ENCODE measurements around the gene AK4. TPM values are rescaled to one million over a fixed set of nuclear protein-coding genes. Genes with fewer than 3 reads are reported as not detected.
"Not testable (repeated sequence)": the region's sequence is repeated elsewhere in the genome, so short reads cannot be mapped to it uniquely, and the experiment has no call there.

AK4 gene
- total and polyA plus RNA-seq, 10 donors: 0.46 to 15.1 (median 4.3) TPM

GRCh38 chr1:65157546-65157941 lies 9.5 kb downstream of the AK4 start:
- Histone ChIP-seq H3K4me3 (no peak overlapping the region), H3K36me3 (no peaks in the 10 kb centered on the region), H3K27ac (no peak overlapping the region), H3K27me3 (replicated peaks in 1 of 7) (peaks cover 0 to 4% (median 0%) of the 10 kb centered on the region in 7 donors), H3K9me3 (no peaks in the 10 kb centered on the region), H3K4me1 (no peaks in the 10 kb centered on the region)
- intact Hi-C loops (cut with DNase I; ENCODE audit: low total_unique reads): no loop called here
- no peak for TF ChIP-seq POLR2AphosphoS5 (IDR thresholded peaks at IDR 0.05)
- TF ChIP-seq POLR2A (IDR thresholded peaks at IDR 0.05): no peak
- no peak for TF ChIP-seq CTCF (IDR thresholded peaks at IDR 0.05 in 8 of 11, conservative IDR thresholded peaks at IDR 0.05 in 3 of 11)
- no peak for DNase-seq
- WGBS, 5 donors: 85 to 91% (median 87%) methylated on average over 4 of the region's 4 CpGs

DNA sequence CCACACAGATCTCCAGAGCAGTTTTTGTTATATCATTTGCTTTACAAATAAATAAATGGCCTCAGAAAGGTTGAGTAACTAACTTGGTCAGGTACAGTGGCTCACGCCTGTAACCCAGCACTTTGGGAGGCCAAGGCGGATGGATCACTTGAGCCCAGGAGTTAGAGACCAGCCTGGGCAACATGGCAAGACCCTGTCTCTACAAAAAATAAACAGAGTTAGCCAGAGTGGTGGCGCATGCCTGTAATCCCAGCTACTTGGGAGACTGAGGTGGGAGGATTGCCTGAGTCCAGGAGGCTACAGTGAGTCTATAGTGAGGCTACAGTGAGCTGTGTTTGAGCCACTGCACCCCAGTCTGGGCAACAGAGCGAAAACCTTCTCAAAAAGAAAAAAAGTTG lies 11.3 kb downstream of the AK4 start:
- H3K36me3 ChIP-seq; H3K4me1 ChIP-seq; H3K4me3 ChIP-seq; intact Hi-C loops (cut with DNase I; ENCODE audit: low total_unique reads); H3K27me3 ChIP-seq (replicated peaks in 1 of 7); H3K27ac ChIP-seq; DNase-seq; H3K9me3 ChIP-seq: not testable (repeated sequence)
- 86 to 94% (median 90%) methylated on average over 4 of the region's 4 CpGs for WGBS, 5 donors

GRCh38 chr1:65159801-65160523 lies 12.0 kb downstream of the AK4 start:
- Histone ChIP-seq H3K36me3 (no peaks in the 10 kb centered on the region), H3K4me1 (no peaks in the 10 kb centered on the region), H3K27me3 (replicated peaks in 1 of 7) (peaks cover 0 to 4% (median 0%) of the 10 kb centered on the region in 7 donors), H3K27ac (no peak overlapping the region), H3K9me3 (no peaks in the 10 kb centered on the region), H3K4me3 (no peak overlapping the region)
- WGBS, 5 donors: 95 to 98% (median 96%) methylated on average over 9 of the region's 9 CpGs
- no peak for DNase-seq
- intact Hi-C loops (cut with DNase I; ENCODE audit: low total_unique reads): no loop called here
- TF ChIP-seq POLR2AphosphoS5 (IDR thresholded peaks at IDR 0.05) (no peak), POLR2A (IDR thresholded peaks at IDR 0.05) (no peak), CTCF (IDR thresholded peaks at IDR 0.05 in 8 of 11, conservative IDR thresholded peaks at IDR 0.05 in 3 of 11) (no peak)

GRCh38 chr1:65163201-65163805 lies 15.3 kb downstream of the AK4 start:
- whole genome bisulfite sequencing, 5 donors: 54 to 91% (median 71%) methylated on average over 11 of the region's 11 CpGs
- H3K36me3 ChIP-seq: no peaks in the 10 kb centered on the region
- no peak for TF ChIP-seq CTCF (IDR thresholded peaks at IDR 0.05 in 8 of 11, conservative IDR thresholded peaks at IDR 0.05 in 3 of 11)
- no peak for TF ChIP-seq POLR2AphosphoS5 (IDR thresholded peaks at IDR 0.05)
- no peak for TF ChIP-seq POLR2A (IDR thresholded peaks at IDR 0.05)
- H3K27ac ChIP-seq: no peak overlapping the region
- no peak for DNase-seq
- H3K4me1 ChIP-seq: no peaks in the 10 kb centered on the region
- intact Hi-C loops (cut with DNase I; ENCODE audit: low total_unique reads): no loop called here
- no peaks in the 10 kb centered on the region for H3K27me3 ChIP-seq (replicated peaks in 1 of 7)
- H3K9me3 ChIP-seq: no peaks in the 10 kb centered on the region
- no peak overlapping the region for H3K4me3 ChIP-seq

DNA sequence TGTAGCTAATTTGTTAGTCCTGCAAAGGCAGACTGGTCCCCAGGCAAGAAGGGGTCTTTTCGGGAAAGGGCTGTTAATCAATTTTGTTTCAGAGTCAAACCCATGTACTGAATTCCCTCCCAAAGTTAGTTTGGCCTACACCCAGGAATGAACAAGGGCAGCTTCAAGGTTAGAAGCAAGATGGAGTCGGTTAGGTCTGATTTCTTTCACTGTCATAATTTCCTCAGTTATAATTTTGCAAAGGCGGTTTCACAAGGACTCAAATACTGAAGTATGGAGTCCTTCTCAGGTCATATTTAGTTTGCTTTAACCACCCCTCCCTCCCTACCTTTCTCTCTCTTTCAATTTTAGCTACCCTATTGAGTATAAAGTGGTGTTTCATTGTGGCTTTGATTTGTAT lies 16.1 kb downstream of the AK4 start:
- DNase-seq; H3K9me3 ChIP-seq; H3K36me3 ChIP-seq; H3K4me1 ChIP-seq; H3K4me3 ChIP-seq; intact Hi-C loops (cut with DNase I; ENCODE audit: low total_unique reads); H3K27me3 ChIP-seq (replicated peaks in 1 of 7); H3K27ac ChIP-seq: not testable (repeated sequence)
- WGBS, 5 donors: 76 to 94% (median 85%) methylated on average over 3 of the region's 3 CpGs

Data from spleen (tissue), 11 donors.